VCaP (cell line): Measurements from ENCODE around the gene SUN2.

ENCODE experiments used
- H3K27ac ChIP-seq: fragments of 450-650 bp; 2 replicates; pipeline ENCODE4 v1.5.1; 2017
- TF ChIP-seq, protein P1 (sequence below): fragments of 450-650 bp; conservative IDR thresholded peaks from 2 replicates; pipeline ENCODE4 v1.5.1; 2017; ENCODE audit warnings: mild to moderate bottlenecking, moderate library complexity

SUN2 gene

DNA sequence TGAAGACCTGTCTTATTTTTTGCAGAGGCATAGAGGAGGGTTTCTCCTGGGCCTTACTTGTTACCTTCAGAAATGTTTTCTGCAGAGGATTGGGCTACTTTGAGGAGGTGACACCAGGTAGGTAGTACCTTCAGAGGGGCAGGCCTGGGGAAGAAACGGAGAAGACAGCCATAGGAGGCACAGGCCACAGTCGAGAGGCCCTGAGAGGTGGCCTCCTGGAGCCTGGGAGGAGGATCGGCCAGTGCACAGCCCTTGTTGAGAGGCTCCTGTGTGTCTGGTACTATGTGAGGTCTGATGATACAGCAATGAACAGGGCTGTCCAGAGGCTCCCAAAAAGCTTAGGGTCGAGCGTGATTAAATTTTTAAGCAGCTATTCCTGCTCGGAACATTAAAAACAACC, 38.6 kb downstream of the SUN2 start:
- no peak overlapping the region for H3K27ac ChIP-seq

DNA sequence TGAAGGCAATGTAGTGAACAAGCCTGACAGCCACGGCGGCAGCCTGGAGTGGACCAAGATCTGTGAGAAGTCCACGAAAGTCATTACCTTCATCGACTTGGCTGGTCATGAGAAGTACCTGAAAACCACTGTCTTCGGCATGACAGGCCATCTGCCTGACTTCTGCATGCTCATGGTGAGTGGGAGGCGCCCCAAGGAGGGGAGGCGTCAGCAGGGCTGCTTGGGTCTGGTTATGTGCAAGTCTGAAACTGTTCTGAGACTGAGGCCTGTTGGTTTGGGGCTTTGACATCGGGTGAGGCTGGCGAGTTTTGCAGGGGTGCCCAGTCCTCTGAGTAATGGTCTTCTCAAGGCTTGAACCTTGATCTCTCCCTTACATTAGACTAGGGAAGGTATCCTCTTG, 39.0 kb downstream of the SUN2 start:
- H3K27ac ChIP-seq, result no peak overlapping the region
- TF ChIP-seq, protein P1, sequence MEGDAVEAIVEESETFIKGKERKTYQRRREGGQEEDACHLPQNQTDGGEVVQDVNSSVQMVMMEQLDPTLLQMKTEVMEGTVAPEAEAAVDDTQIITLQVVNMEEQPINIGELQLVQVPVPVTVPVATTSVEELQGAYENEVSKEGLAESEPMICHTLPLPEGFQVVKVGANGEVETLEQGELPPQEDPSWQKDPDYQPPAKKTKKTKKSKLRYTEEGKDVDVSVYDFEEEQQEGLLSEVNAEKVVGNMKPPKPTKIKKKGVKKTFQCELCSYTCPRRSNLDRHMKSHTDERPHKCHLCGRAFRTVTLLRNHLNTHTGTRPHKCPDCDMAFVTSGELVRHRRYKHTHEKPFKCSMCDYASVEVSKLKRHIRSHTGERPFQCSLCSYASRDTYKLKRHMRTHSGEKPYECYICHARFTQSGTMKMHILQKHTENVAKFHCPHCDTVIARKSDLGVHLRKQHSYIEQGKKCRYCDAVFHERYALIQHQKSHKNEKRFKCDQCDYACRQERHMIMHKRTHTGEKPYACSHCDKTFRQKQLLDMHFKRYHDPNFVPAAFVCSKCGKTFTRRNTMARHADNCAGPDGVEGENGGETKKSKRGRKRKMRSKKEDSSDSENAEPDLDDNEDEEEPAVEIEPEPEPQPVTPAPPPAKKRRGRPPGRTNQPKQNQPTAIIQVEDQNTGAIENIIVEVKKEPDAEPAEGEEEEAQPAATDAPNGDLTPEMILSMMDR, result no peak

More for the DNA sequence above, 38.6 kb downstream of the SUN2 start:
- TF ChIP-seq, protein P1, result no peak

GRCh38 chr22:38716271-38716670, 39.5 kb downstream of the SUN2 start:
- no peak overlapping the region for H3K27ac ChIP-seq
- TF ChIP-seq, protein P1, result no peak

DNA sequence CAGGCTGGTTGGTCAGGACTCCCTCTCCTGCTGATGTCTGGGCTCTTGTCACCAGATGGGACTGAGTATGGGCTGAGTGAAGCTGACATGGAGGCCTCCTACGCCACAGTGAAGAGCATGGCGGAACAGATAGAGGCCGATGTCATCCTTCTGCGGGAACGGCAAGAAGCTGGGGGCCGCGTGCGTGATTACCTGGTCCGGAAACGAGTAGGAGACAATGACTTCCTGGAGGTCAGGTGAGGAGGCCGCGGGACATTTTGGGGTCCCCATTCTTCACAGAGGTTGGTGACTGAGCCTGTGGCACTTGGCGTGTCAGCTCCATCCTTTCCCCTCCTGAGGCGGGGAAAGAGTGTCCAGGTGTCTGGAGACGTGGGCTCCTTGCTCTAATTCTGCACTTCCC, 39.9 kb downstream of the SUN2 start:
- no peak overlapping the region for H3K27ac ChIP-seq

GRCh38 chr22:38715176-38715764, 40.5 kb downstream of the SUN2 start:
- TF ChIP-seq, protein P1, result no peak
- no peak overlapping the region for H3K27ac ChIP-seq

More for the DNA sequence above, 39.9 kb downstream of the SUN2 start:
- TF ChIP-seq, protein P1, result no peak

DNA sequence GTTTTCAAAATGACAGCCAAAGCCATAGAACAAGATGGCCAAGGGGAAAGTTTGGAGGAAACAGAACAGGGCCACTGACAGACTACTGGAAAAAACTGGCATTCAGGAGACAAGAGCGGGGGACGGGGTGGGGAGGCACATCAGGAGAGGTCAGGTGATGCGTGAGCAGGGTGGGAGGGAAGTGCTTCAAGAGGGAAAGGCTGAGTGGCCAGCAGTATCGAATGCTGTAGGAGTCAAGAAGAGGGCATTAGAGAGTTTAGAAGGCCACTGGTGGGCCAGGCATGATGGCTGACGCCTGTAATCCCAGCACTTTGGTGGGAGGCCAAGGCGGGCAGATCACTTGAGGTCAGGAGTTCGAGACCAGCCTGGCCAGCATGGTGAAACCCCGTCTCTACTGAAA, 41.9 kb downstream of the SUN2 start:
- TF ChIP-seq, protein P1, result no peak
- no peak overlapping the region for H3K27ac ChIP-seq

- H3K27ac ChIP-seq, result no peak overlapping the region
- TF ChIP-seq, protein P1, result no peak
These were observed 43.2 kb downstream of the SUN2 start for GRCh38 chr22:38712486-38713207.
